GM18507 (cell line): Measurements from ENCODE around the gene GABPB2.

Experiments
- DNase-seq: peaks from one replicate; pipeline ENCODE4 v3.0.0; 2011; ENCODE audit warnings: low read depth; ENCODE audit not compliant: insufficient read length; ENCODE audit errors: extremely low spot score
- FAIRE-seq: peaks from 2 replicates; lab custom pipeline; 2011; peaks lifted over from hg19 to GRCh38; lab: Jason Lieb, UNC

The GABPB2 gene

GRCh38 chr1:151070474-151071276 lies at the start of gene GABPB2:
Gene GABPB2 (plus strand): TSS chr1:151070761. CDS start chr1:151088190, 17,429 bp downstream.
- peak; percentile 83 for FAIRE-seq
- peak; percentile 83 for DNase-seq

- FAIRE-seq (peak; percentile 75), DNase-seq (no peak)
Measured at GRCh38 chr1:151024540-151025146, 45.9 kb upstream of the GABPB2 start.

- FAIRE-seq = no peak
- no peak for DNase-seq
Measured at GRCh38 chr1:151026460-151026859, 44.1 kb upstream of the GABPB2 start.

GRCh38 chr1:151032164-151032563 lies 38.4 kb upstream of the GABPB2 start:
- FAIRE-seq = no peak

GRCh38 chr1:151035167-151035566 lies 35.4 kb upstream of the GABPB2 start:
- DNase-seq (no peak), FAIRE-seq (no peak)

More at GRCh38 chr1:151032164-151032563, 38.4 kb upstream of the GABPB2 start:
- DNase-seq = no peak

- FAIRE-seq = no peak
- no peak for DNase-seq
Measured at GRCh38 chr1:151036356-151036755, 34.2 kb upstream of the GABPB2 start, which contains the start of gene BNIPL. Gene BNIPL (plus strand): TSS chr1:151036586. CDS start chr1:151036726, 140 bp downstream.

GRCh38 chr1:151037032-151037431 lies 33.5 kb upstream of the GABPB2 start:
- FAIRE-seq = no peak
- no peak for DNase-seq

- DNase-seq = no peak
- FAIRE-seq = no peak
Measured at GRCh38 chr1:151039521-151039920, 31.0 kb upstream of the GABPB2 start.

GRCh38 chr1:151043163-151043562 lies 27.4 kb upstream of the GABPB2 start:
- FAIRE-seq (no peak), DNase-seq (no peak)

- DNase-seq (peak; percentile 68), FAIRE-seq (peak; percentile 69)
Measured at GRCh38 chr1:151047591-151047924, 23.0 kb upstream of the GABPB2 start, which contains the start of gene C1orf56. Gene C1orf56 (plus strand): TSS chr1:151047751. CDS start chr1:151047848, 97 bp downstream.

- DNase-seq (no peak), FAIRE-seq (no peak)
Measured at GRCh38 chr1:151047925-151048644, 22.5 kb upstream of the GABPB2 start.

- FAIRE-seq (no peak), DNase-seq (no peak)
Measured at GRCh38 chr1:151048645-151049032, 21.9 kb upstream of the GABPB2 start.

GRCh38 chr1:151049458-151049857 lies 21.1 kb upstream of the GABPB2 start:
- DNase-seq = no peak
- FAIRE-seq = no peak

- FAIRE-seq = no peak
- DNase-seq = no peak
Measured at GRCh38 chr1:151050051-151050688, 20.4 kb upstream of the GABPB2 start.

- no peak for DNase-seq
- FAIRE-seq = no peak
Measured at GRCh38 chr1:151051356-151052009, 19.1 kb upstream of the GABPB2 start.

- DNase-seq (no peak), FAIRE-seq (no peak)
Measured at GRCh38 chr1:151054971-151055547, 15.5 kb upstream of the GABPB2 start.

GRCh38 chr1:151055581-151055980 lies 15.0 kb upstream of the GABPB2 start:
- no peak for FAIRE-seq

GRCh38 chr1:151056149-151056548 lies 14.4 kb upstream of the GABPB2 start:
- FAIRE-seq = peak; percentile 36

More at GRCh38 chr1:151055581-151055980, 15.0 kb upstream of the GABPB2 start:
- no peak for DNase-seq

GRCh38 chr1:151058692-151059091 lies 11.9 kb upstream of the GABPB2 start:
- FAIRE-seq (no peak), DNase-seq (no peak)

More at GRCh38 chr1:151056149-151056548, 14.4 kb upstream of the GABPB2 start:
- DNase-seq = no peak
